22Rv1 (cell line): ENCODE data around the gene GCM1.

ENCODE experiments used
- CTCF ChIP-seq: fragments of 450-650 bp; IDR thresholded peaks from 2 replicates; pipeline ENCODE4 v1.5.1; 2017; ENCODE audit warnings: mild to moderate bottlenecking
- ZFX ChIP-seq: fragments of 450-650 bp; IDR thresholded peaks from 2 replicates; pipeline ENCODE4 v1.6.1; 2017; ENCODE audit warnings: antibody characterized with exemption, borderline replicate concordance

- TF ChIP-seq CTCF (no peak), ZFX (no peak)
These were observed 36.2 kb downstream of the GCM1 start for GRCh38 chr6:53112404-53112803.
